CD14-positive monocyte (primary cell): ENCODE results near the gene SEPTIN6. TPM values are rescaled to one million over a fixed set of nuclear protein-coding genes. Genes with fewer than 3 reads are reported as not detected.
A peak's percentile ranks its signal among the peaks of the same experiment; 100 is the strongest.
"Not testable (repeated sequence)": the region's sequence is repeated elsewhere in the genome, so short reads cannot be mapped to it uniquely, and the experiment has no call there.

ENCODE experiments used
- DNase-seq, 3 donors: peaks; one replicate each; pipeline ENCODE4 v3.0.0-alpha.2; 2011 to 2022
- H2AFZ ChIP-seq: 2 replicates; pipeline ENCODE4 v1.6.0; 2012; ENCODE audit warnings: mild to moderate bottlenecking, low read depth, low read length, inconsistent platforms; ENCODE audit not compliant: insufficient read depth, poor library complexity, severe bottlenecking
- H3K27ac ChIP-seq, 2 donors: 1 replicate in 1 of 2; 2 replicates in 1 of 2; pipeline ENCODE4 v1.5.1; 2012 to 2013; ENCODE audit warnings: low read length in 2 of 2, control low read depth in 1 of 2, inconsistent platforms in 1 of 2, low read depth in 1 of 2, mild to moderate bottlenecking in 1 of 2
- H3K27me3 ChIP-seq, 2 donors: one replicate each; pipeline versions ENCODE4 v1.6.0 to v1.6.1; 2011 to 2013; ENCODE audit warnings: low read length in 2 of 2; ENCODE audit not compliant: control insufficient read depth in 2 of 2, insufficient read depth in 2 of 2
- H3K36me3 ChIP-seq, 2 donors: replicated peaks in 1 of 2; 1 replicate in 1 of 2; 2 replicates in 1 of 2; pipeline versions ENCODE4 v1.5.1 to v1.6.1; 2012 to 2013; ENCODE audit warnings: low read length in 2 of 2, control low read depth in 1 of 2, inconsistent platforms in 1 of 2, mild to moderate bottlenecking in 1 of 2; ENCODE audit not compliant: insufficient read depth in 2 of 2, control insufficient read depth in 1 of 2
- H3K4me1 ChIP-seq, 2 donors: 1 replicate in 1 of 2; 2 replicates in 1 of 2; pipeline versions ENCODE4 v1.5.1 to v1.6.1; 2012 to 2013; ENCODE audit warnings: low read length in 2 of 2, control low read depth in 1 of 2, inconsistent platforms in 1 of 2, mild to moderate bottlenecking in 1 of 2, moderate library complexity in 1 of 2; ENCODE audit not compliant: insufficient read depth in 2 of 2, control insufficient read depth in 1 of 2
- H3K4me2 ChIP-seq: replicated peaks from 2 replicates; pipeline ENCODE3; 2012; ENCODE audit warnings: low read length, moderate library complexity, mild to moderate bottlenecking; ENCODE audit not compliant: poor library complexity, severe bottlenecking; ENCODE audit errors: extremely low read depth
- H3K4me3 ChIP-seq, 3 experiments: fragments of 200-600 bp in 1 of 3; sonication (generic) in 1 of 3; replicated peaks in 1 of 3; 1 replicate in 2 of 3; 2 replicates in 1 of 3; pipeline ENCODE4 v1.5.1; 2011 to 2013; ENCODE audit warnings: low read length in 3 of 3, mild to moderate bottlenecking in 3 of 3, control low read depth in 2 of 3, low read depth in 2 of 3, inconsistent platforms in 1 of 3, moderate library complexity in 1 of 3
- H3K79me2 ChIP-seq: 2 replicates; pipeline ENCODE4 v1.6.0; 2012; ENCODE audit warnings: mild to moderate bottlenecking, control low read depth, inconsistent platforms, low read length, moderate library complexity; ENCODE audit not compliant: insufficient read depth
- H3K9ac ChIP-seq: 2 replicates; pipeline ENCODE4 v1.6.0; 2017; ENCODE audit warnings: low read length, mild to moderate bottlenecking; ENCODE audit not compliant: insufficient read depth, poor library complexity, severe bottlenecking
- H3K9me3 ChIP-seq, 2 donors: replicated peaks in 1 of 2; 1 replicate in 1 of 2; 2 replicates in 1 of 2; pipeline versions ENCODE4 v1.5.1 to v1.6.1; 2012 to 2013; ENCODE audit warnings: low read length in 2 of 2, control low read depth in 1 of 2; ENCODE audit not compliant: control insufficient read depth in 1 of 2, insufficient read depth in 1 of 2
- H4K20me1 ChIP-seq: 2 replicates; pipeline ENCODE4 v1.6.0; 2012; ENCODE audit warnings: mild to moderate bottlenecking, low read length, control low read depth, moderate library complexity; ENCODE audit not compliant: insufficient read depth
- H3K27ac Mint-ChIP-seq, 7 donors: one replicate each; pipeline ENCODE4 v1.8.0; 2020; ENCODE audit warnings: mild to moderate bottlenecking in 7 of 7, mixed read lengths in 7 of 7, moderate library complexity in 6 of 7, inconsistent platforms in 2 of 7
- H3K27me3 Mint-ChIP-seq, 3 donors: one replicate each; pipeline ENCODE4 v1.8.0; 2021 to 2022; ENCODE audit warnings: low read depth in 3 of 3, mild to moderate bottlenecking in 3 of 3, mixed read lengths in 3 of 3, moderate library complexity in 3 of 3, inconsistent platforms in 1 of 3
- H3K36me3 Mint-ChIP-seq, 2 donors: one replicate each; pipeline ENCODE4 v1.8.0; 2020; ENCODE audit warnings: mixed read lengths in 2 of 2, inconsistent platforms in 1 of 2, mild to moderate bottlenecking in 1 of 2
- H3K4me1 Mint-ChIP-seq: one replicate; pipeline ENCODE4 v1.8.0; 2020; ENCODE audit warnings: mild to moderate bottlenecking, mixed read lengths
- H3K4me3 Mint-ChIP-seq, 2 donors: one replicate each; pipeline ENCODE4 v1.8.0; 2020; ENCODE audit warnings: mild to moderate bottlenecking in 2 of 2, mixed read lengths in 2 of 2, moderate library complexity in 1 of 2
- H3K9me3 Mint-ChIP-seq, 7 donors: one replicate each; pipeline ENCODE4 v1.8.0; 2020 to 2022; ENCODE audit warnings: mixed read lengths in 7 of 7, mild to moderate bottlenecking in 6 of 7, moderate library complexity in 6 of 7, inconsistent platforms in 2 of 7
- WGBS: methylation state at CpG from one replicate; pipeline ENCODE4 v1.1.5; 2013; ENCODE audit warnings: missing lambda C conversion rate; ENCODE audit not compliant: insufficient coverage; 5-methylcytosine and 5-hydroxymethylcytosine counted together
- intact Hi-C, 2 donors: fragments of 100-400 bp; cut with micrococcal nuclease; formaldehyde crosslinking; loops; one replicate each; pipeline versions ENCODE4 v1.15.0 to v1.15.1; 2023
- polyA plus RNA-seq, 3 donors: library from polyadenylated mRNA; depleted of rRNA in 1 of 3; unstranded in 2 of 3; stranded (reverse) in 1 of 3; fragments of 300-500 nt in 2 of 3; fragments of >200 nt in 1 of 3; fragmentation: Illumina TruSeq in 2 of 3; gene quantifications; 1 replicate in 2 of 3; 2 replicates in 1 of 3; pipeline ENCODE4 v1.2.3, GENCODE V29; 2012 to 2021
- TF ChIP-seq, protein P1 (sequence below): fragments of 200-600 bp; IDR thresholded peaks from one replicate; pipeline ENCODE4 v1.8.0; 2022; ENCODE audit warnings: antibody characterized with exemption, mild to moderate bottlenecking

Gene SEPTIN6
- polyA plus RNA-seq, 3 donors, result 21.8 to 52.7 (median 31.1) TPM

DNA sequence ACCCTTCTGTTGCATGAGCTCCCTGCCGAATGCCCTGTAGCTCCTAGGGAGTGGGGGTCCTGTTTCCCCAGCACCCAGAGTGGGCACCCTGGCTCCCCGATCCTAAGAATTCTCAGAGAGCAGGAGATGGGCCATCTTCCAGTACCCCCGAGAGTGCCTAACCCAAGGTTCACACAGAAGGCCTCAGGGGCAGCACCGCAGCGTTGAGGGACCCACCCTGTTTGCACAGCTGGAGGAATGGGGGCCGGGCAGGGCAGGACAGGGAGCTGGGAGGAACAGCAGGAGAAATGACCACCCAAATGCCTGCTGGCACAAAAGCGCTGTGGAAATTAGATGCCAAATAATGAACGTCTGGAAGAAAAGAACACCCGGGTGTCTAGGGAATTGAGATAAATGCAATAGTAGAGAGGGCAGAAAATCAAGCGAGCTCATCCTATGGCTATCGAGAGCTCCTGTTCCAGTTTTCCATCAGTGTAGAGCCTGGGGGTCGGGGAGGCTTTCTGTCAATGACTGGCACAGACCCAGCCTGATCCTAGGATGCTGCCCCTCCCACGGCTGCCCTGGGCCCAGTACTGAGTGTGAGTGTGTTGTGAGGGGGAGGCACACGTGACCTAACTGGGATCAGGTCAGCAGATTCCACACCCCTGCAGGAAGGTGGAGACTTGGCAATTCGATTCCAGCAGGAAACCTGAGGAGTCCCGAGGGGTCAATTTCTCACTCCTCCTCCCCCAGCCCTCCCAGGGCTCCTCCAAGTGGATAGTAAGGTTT lies 25.7 kb downstream of the SEPTIN6 start:
- Histone ChIP-seq H3K4me1 (peaks cover 13 to 14% of the 10 kb centered on the region in 2 donors), H3K27me3 (no peaks in the 10 kb centered on the region), H3K79me2 (peaks cover 4% of the 10 kb centered on the region), H4K20me1 (no peaks in the 10 kb centered on the region), H3K9me3 (no peaks in the 10 kb centered on the region), H3K4me2 (no peak overlapping the region), H3K36me3 (peaks cover 10 to 34% of the 10 kb centered on the region in 2 donors), H3K27ac (no peak overlapping the region), H3K4me3 (no peak overlapping the region), H3K9ac (no peak overlapping the region), H2AFZ (no peak overlapping the region)
- Mint-ChIP-seq H3K27ac (peak overlapping the region in 6 of 7 donors; percentile 26 to 80 (median 63)), H3K4me3 (no peak overlapping the region), H3K4me1 (peaks cover 21% of the 10 kb centered on the region), H3K36me3 (peaks cover 28 to 47% of the 10 kb centered on the region in 2 donors), H3K9me3 (peaks cover 0 to 2% (median 0%) of the 10 kb centered on the region in 7 donors), H3K27me3 (peaks cover 0 to 5% (median 0%) of the 10 kb centered on the region in 3 donors)
- TF ChIP-seq, protein P1, sequence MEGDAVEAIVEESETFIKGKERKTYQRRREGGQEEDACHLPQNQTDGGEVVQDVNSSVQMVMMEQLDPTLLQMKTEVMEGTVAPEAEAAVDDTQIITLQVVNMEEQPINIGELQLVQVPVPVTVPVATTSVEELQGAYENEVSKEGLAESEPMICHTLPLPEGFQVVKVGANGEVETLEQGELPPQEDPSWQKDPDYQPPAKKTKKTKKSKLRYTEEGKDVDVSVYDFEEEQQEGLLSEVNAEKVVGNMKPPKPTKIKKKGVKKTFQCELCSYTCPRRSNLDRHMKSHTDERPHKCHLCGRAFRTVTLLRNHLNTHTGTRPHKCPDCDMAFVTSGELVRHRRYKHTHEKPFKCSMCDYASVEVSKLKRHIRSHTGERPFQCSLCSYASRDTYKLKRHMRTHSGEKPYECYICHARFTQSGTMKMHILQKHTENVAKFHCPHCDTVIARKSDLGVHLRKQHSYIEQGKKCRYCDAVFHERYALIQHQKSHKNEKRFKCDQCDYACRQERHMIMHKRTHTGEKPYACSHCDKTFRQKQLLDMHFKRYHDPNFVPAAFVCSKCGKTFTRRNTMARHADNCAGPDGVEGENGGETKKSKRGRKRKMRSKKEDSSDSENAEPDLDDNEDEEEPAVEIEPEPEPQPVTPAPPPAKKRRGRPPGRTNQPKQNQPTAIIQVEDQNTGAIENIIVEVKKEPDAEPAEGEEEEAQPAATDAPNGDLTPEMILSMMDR, result no peak
- intact Hi-C loops, result no loop called here
- no peak for DNase-seq
- WGBS, result 93% methylated on average over 5 of the region's 16 CpGs

DNA sequence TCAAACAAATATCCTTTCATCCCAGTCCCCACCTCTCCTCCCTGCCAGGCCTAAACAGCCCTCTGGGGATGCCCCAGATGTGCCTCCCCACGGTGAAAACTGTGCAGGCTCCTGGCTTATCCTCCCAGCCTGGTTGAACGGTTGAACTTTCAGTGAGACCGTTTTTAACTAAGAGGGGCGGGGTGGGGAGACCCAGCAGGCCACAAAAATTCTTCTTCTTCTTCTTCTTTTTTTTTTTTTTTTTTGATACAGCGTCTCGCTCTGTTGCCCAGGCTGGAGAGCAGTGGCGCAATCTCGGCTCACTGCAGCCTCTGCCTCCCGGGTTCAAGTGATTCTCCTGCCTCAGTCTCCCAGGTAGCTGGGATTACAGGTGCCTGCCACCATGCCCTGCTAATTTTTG lies 28.1 kb downstream of the SEPTIN6 start:
- H3K79me2 ChIP-seq, H3K9ac ChIP-seq, H3K4me2 ChIP-seq, H4K20me1 ChIP-seq, DNase-seq, H3K4me3 ChIP-seq, intact Hi-C loops, H3K9me3 Mint-ChIP-seq, H3K27me3 Mint-ChIP-seq, H3K27me3 ChIP-seq, H3K9me3 ChIP-seq, H2AFZ ChIP-seq, H3K4me3 Mint-ChIP-seq, H3K27ac ChIP-seq: not testable (repeated sequence)
- Mint-ChIP-seq H3K27ac (peak overlapping the region in 3 of 7 donors; percentile 4 to 19 (median 6)), H3K4me1 (peaks cover 21% of the 10 kb centered on the region), H3K36me3 (peaks cover 34 to 42% of the 10 kb centered on the region in 2 donors)
- WGBS, result no CpG with 5 or more reads among the region's 9 CpGs
- Histone ChIP-seq H3K36me3 (peaks cover 12 to 41% of the 10 kb centered on the region in 2 donors), H3K4me1 (peaks cover 13 to 14% of the 10 kb centered on the region in 2 donors)
